ENCODE results near the gene FAM162B.

GRCh38 chr6:116745176-116745575 is 20.3 kb downstream of the FAM162B start:
- TF ChIP-seq CTCF (IDR thresholded peaks at IDR 0.05; ENCODE audit: borderline replicate concordance, extremely low read depth, low read length, poor library complexity, severe bottlenecking) (no peak), EZH2 (IDR thresholded peaks at IDR 0.05; ENCODE audit: borderline replicate concordance, low read depth, low read length, severe bottlenecking) (no peak)
